Stimulated activated CD8-positive, alpha-beta memory T cell treated with anti-CD3 and anti-CD28 coated beads, Interleukin-12 subunit alpha, Interleukin-12 subunit beta, amount 100 ng/mL, for 24 hours (primary cell): ENCODE measurements around the gene CACNA2D4.

Experiments used
- DNase-seq: peaks from one replicate; pipeline ENCODE4 v3.0.0-alpha.2; 2020; ENCODE audit errors: extremely low read depth

Gene CACNA2D4

GRCh38 chr12:1919284-1919683 is 832 bp upstream of the CACNA2D4 start:
- DNase-seq = no peak

GRCh38 chr12:1918884-1919236 is 408 bp upstream of the CACNA2D4 start:
- DNase-seq = no peak

GRCh38 chr12:1917172-1918070 is 1.0 kb downstream of the CACNA2D4 start:
- no peak for DNase-seq

- DNase-seq = no peak
These were observed 1.9 kb downstream of the CACNA2D4 start for GRCh38 chr12:1916371-1917171.

- DNase-seq = no peak
These were observed 3.1 kb downstream of the CACNA2D4 start for GRCh38 chr12:1915082-1915968.

GRCh38 chr12:1914114-1914911 is 4.1 kb downstream of the CACNA2D4 start:
- DNase-seq = no peak

GRCh38 chr12:1913377-1914113 is 4.9 kb downstream of the CACNA2D4 start:
- no peak for DNase-seq

GRCh38 chr12:1912580-1913376 is 5.7 kb downstream of the CACNA2D4 start:
- DNase-seq = no peak

- DNase-seq = no peak
These were observed 6.6 kb downstream of the CACNA2D4 start for GRCh38 chr12:1911598-1912575.

GRCh38 chr12:1910468-1910867 is 8.0 kb downstream of the CACNA2D4 start:
- DNase-seq = no peak

GRCh38 chr12:1908758-1909157 is 9.7 kb downstream of the CACNA2D4 start:
- DNase-seq = no peak

- no peak for DNase-seq
These were observed 10.5 kb downstream of the CACNA2D4 start for GRCh38 chr12:1907652-1908611.

- DNase-seq = no peak
These were observed 11.9 kb downstream of the CACNA2D4 start for GRCh38 chr12:1906579-1906978.

- DNase-seq = no peak
These were observed 13.6 kb downstream of the CACNA2D4 start for GRCh38 chr12:1904875-1905274.

GRCh38 chr12:1896964-1897363 is 21.5 kb downstream of the CACNA2D4 start:
- DNase-seq = no peak

- DNase-seq = no peak
These were observed 27.6 kb downstream of the CACNA2D4 start for GRCh38 chr12:1890810-1891209.

- DNase-seq = no peak
These were observed 28.2 kb downstream of the CACNA2D4 start for GRCh38 chr12:1890119-1890703.
